ENCODE measurements around the gene STX7. TPM values are rescaled to one million over a fixed set of nuclear protein-coding genes. Genes with fewer than 3 reads are reported as not detected.

The STX7 gene
- total RNA-seq, 1 donor from 2014 or later: 27.8 TPM

DNA sequence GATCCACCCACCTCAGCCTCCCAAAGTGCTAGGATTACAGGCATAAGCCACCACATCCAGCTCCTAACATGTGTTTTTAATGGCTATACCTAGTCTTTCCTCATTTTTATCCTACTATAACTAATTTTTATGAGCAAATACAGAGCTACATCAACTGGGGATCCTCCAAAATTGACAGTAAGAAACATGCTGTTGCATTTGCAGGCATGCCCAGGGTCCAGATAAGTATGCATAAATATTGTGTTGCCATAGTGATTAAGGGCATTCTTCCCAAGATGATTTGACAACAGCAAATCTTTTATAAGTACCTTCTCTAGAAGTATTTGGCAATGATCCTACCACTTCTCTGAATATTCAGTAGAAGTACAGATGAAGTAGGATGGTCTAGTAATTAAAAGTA lies 69.7 kb downstream of the STX7 start:
- no peaks in the 10 kb centered on the region for H3K27me3 ChIP-seq
- H3F3A ChIP-seq (ENCODE audit: low read depth): no peaks in the 10 kb centered on the region
- H3K4me1 ChIP-seq: no peaks in the 10 kb centered on the region
- TF ChIP-seq EZH2phosphoT487 (IDR thresholded peaks at IDR 0.05) (no peak), EZH2 (IDR thresholded peaks at IDR 0.05) (no peak)
- TF ChIP-seq, protein P1, sequence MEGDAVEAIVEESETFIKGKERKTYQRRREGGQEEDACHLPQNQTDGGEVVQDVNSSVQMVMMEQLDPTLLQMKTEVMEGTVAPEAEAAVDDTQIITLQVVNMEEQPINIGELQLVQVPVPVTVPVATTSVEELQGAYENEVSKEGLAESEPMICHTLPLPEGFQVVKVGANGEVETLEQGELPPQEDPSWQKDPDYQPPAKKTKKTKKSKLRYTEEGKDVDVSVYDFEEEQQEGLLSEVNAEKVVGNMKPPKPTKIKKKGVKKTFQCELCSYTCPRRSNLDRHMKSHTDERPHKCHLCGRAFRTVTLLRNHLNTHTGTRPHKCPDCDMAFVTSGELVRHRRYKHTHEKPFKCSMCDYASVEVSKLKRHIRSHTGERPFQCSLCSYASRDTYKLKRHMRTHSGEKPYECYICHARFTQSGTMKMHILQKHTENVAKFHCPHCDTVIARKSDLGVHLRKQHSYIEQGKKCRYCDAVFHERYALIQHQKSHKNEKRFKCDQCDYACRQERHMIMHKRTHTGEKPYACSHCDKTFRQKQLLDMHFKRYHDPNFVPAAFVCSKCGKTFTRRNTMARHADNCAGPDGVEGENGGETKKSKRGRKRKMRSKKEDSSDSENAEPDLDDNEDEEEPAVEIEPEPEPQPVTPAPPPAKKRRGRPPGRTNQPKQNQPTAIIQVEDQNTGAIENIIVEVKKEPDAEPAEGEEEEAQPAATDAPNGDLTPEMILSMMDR (IDR thresholded peaks at IDR 0.05): no peak
- peaks cover 3% of the 10 kb centered on the region for H3K36me3 ChIP-seq
- no peak for DNase-seq (ENCODE audit: low spot score)
- H3K4me1 Mint-ChIP-seq: peaks cover 6% of the 10 kb centered on the region
- H3K4me3 Mint-ChIP-seq: no peak overlapping the region
- H3K9me3 ChIP-seq (ENCODE audit: low read depth): no peaks in the 10 kb centered on the region
- H3K27ac Mint-ChIP-seq: no peak overlapping the region
- no peak overlapping the region for H2AFZ ChIP-seq (replicated peaks)
- H3K4me3 ChIP-seq: no peak overlapping the region
- H3K9me3 Mint-ChIP-seq: peaks cover 10% of the 10 kb centered on the region
- H3K79me2 ChIP-seq (ENCODE audit: low read depth): no peaks in the 10 kb centered on the region
- H3K4me2 ChIP-seq: no peak overlapping the region
- H3K27me3 Mint-ChIP-seq (ENCODE audit: insufficient read depth, low read depth): no peaks in the 10 kb centered on the region
- no peaks in the 10 kb centered on the region for H3K36me3 Mint-ChIP-seq
- no peaks in the 10 kb centered on the region for H4K20me1 ChIP-seq (ENCODE audit: low read depth)
- no peak overlapping the region for H3K27ac ChIP-seq
- no peak overlapping the region for H3K9ac ChIP-seq

DNA sequence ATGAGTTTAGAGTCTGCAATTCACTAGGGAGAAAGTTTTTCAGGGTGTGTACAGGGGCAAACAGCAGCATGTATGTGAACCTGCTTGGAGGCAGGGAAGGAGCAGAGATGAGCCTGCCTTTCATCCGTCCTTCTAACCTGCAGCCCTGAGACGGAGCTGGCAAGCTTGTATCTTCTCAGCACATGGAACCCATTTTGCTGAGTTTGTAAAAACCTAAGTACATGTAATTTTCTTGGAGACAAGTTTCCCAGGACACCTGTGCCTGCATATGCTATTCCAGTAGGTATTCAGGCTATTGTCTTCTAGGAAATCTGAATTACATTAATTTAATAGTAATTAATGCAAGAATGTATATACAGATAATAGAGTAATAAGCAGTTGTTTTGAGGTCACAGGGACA lies 82.8 kb downstream of the STX7 start:
- H3F3A ChIP-seq (ENCODE audit: low read depth): no peaks in the 10 kb centered on the region
- no peaks in the 10 kb centered on the region for H3K9me3 ChIP-seq (ENCODE audit: low read depth)
- H3K9ac ChIP-seq: no peak overlapping the region
- H3K4me3 Mint-ChIP-seq: no peak overlapping the region
- no peaks in the 10 kb centered on the region for H3K36me3 Mint-ChIP-seq
- no peaks in the 10 kb centered on the region for H3K36me3 ChIP-seq
- no peak overlapping the region for H3K27ac Mint-ChIP-seq
- H3K4me1 ChIP-seq: no peaks in the 10 kb centered on the region
- no peaks in the 10 kb centered on the region for H3K27me3 ChIP-seq
- H3K27ac ChIP-seq: no peak overlapping the region
- H3K9me3 Mint-ChIP-seq: no peaks in the 10 kb centered on the region
- no peak overlapping the region for H3K4me3 ChIP-seq
- no peaks in the 10 kb centered on the region for H3K79me2 ChIP-seq (ENCODE audit: low read depth)
- no peak overlapping the region for H3K4me2 ChIP-seq
- DNase-seq (ENCODE audit: low spot score): no peak
- no peak overlapping the region for H2AFZ ChIP-seq (replicated peaks)
- TF ChIP-seq EZH2 (IDR thresholded peaks at IDR 0.05) (no peak), EZH2phosphoT487 (IDR thresholded peaks at IDR 0.05) (no peak)
- TF ChIP-seq, protein P1 (IDR thresholded peaks at IDR 0.05): no peak
- H3K27me3 Mint-ChIP-seq (ENCODE audit: insufficient read depth, low read depth): no peaks in the 10 kb centered on the region
- H3K4me1 Mint-ChIP-seq: no peaks in the 10 kb centered on the region
- no peaks in the 10 kb centered on the region for H4K20me1 ChIP-seq (ENCODE audit: low read depth)

DNA sequence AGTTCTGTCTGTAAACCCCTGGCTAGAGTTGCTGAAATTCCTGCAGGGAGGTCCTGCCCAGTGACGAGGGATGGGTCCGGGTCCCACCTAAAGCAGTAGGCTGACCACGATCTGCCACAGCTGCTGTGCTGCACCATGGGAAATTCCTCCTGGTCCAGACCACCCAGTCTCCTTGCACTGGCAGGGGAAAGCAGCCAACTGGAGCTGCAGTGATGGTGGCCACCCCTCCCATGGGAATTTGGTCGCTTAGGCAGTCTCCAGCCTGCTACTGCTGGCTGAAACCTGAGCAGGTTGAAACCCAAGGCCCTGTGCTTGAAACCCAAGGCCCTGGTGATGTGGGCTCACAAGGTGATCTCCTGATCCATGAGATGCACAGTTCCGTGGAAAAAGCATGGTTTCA lies 87.7 kb downstream of the STX7 start:
- Histone ChIP-seq H3K4me3 (no peak overlapping the region), H3K27ac (no peak overlapping the region), H3K9me3 (ENCODE audit: low read depth) (no peaks in the 10 kb centered on the region), H3K4me1 (no peaks in the 10 kb centered on the region), H3K27me3 (no peaks in the 10 kb centered on the region), H2AFZ (replicated peaks) (no peak overlapping the region), H3K4me2 (no peak overlapping the region), H3K79me2 (ENCODE audit: low read depth) (no peaks in the 10 kb centered on the region), H3F3A (ENCODE audit: low read depth) (no peaks in the 10 kb centered on the region), H3K9ac (no peak overlapping the region), H3K36me3 (no peaks in the 10 kb centered on the region), H4K20me1 (ENCODE audit: low read depth) (no peaks in the 10 kb centered on the region)
- Mint-ChIP-seq H3K4me3 (no peak overlapping the region), H3K36me3 (no peaks in the 10 kb centered on the region), H3K27me3 (ENCODE audit: insufficient read depth, low read depth) (no peaks in the 10 kb centered on the region), H3K27ac (no peak overlapping the region), H3K4me1 (no peaks in the 10 kb centered on the region), H3K9me3 (peaks cover 15% of the 10 kb centered on the region)
- no peak for TF ChIP-seq EZH2phosphoT487 (IDR thresholded peaks at IDR 0.05)
- TF ChIP-seq, protein P1 (IDR thresholded peaks at IDR 0.05): no peak
- no peak for TF ChIP-seq EZH2 (IDR thresholded peaks at IDR 0.05)
- DNase-seq (ENCODE audit: low spot score): no peak

Data from neural progenitor cell (in vitro differentiated cells).